ENCODE measurements around the gene RPTOR.
"Not testable (repeated sequence)": the region's sequence is repeated elsewhere in the genome, so short reads cannot be mapped to it uniquely, and the experiment has no call there.

The RPTOR gene

DNA sequence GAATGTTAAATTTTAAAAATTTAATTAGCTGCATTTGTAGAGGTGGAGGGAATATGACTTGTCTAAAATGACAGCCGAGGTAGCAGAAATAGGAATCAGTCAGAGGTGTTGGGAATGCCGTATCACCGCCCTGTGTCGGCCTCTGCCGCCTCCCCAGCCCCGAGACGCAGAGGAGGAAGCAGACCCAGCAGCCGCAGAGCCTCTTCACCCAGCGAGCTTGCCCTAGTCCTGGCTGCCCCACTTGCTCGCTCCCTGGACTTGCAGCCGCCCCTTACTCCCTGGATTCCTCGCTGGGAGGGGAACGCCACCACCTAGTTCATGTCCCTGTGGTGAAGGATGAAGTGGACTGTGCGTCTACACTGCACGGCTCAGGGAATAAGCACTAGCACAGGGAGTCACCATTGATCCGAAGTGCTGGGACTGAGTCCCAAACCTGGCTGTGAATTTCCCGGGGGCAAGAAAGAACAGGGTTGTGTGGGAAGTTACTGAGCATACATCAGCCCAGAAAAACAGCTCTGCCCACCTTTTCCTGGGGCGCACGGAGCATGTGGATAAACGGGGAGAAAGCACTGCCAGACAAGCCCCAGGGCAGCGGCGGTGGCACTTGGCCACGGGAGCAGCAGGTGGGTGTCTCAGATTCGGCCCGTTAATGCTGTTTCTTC, 76.8 kb downstream of the RPTOR start:
- no peak overlapping the region for H3K27ac ChIP-seq (ENCODE audit: low read depth, low read length)
- H3K27me3 ChIP-seq (ENCODE audit: control insufficient read depth, insufficient read depth, low read length): no peaks in the 10 kb centered on the region
- H3K4me3 ChIP-seq (ENCODE audit: low read length): no peak overlapping the region
- H3K4me1 ChIP-seq (ENCODE audit: control insufficient read depth, insufficient read depth, low read length): no peaks in the 10 kb centered on the region
- H3K9ac ChIP-seq (ENCODE audit: low read length): no peak overlapping the region
- H3K36me3 ChIP-seq (ENCODE audit: control insufficient read depth, insufficient read depth, low read length): no peaks in the 10 kb centered on the region

DNA sequence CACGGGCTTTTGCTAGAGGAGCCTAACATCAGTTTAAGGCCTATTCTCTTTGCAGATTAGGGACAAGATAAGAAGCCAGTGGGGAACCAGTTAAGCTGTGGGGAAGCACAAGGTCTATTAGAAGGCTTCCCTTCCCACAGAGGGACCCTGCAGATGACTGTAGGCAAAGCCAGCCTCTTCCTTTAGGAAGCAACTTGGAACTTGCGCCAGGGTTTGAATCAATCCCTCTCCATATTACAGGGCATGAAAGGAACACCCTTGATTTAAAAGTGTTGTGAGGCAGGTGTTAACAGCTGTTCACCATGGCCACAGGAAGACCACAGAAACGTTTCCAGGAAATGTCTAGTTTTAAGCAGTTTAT, 77.3 kb downstream of the RPTOR start:
- no peaks in the 10 kb centered on the region for H3K36me3 ChIP-seq (ENCODE audit: control insufficient read depth, insufficient read depth, low read length)
- H3K27ac ChIP-seq (ENCODE audit: low read depth, low read length): no peak overlapping the region
- H3K4me3 ChIP-seq (ENCODE audit: low read length): no peak overlapping the region
- H3K27me3 ChIP-seq (ENCODE audit: control insufficient read depth, insufficient read depth, low read length): no peaks in the 10 kb centered on the region
- no peak overlapping the region for H3K9ac ChIP-seq (ENCODE audit: low read length)
- no peaks in the 10 kb centered on the region for H3K4me1 ChIP-seq (ENCODE audit: control insufficient read depth, insufficient read depth, low read length)

DNA sequence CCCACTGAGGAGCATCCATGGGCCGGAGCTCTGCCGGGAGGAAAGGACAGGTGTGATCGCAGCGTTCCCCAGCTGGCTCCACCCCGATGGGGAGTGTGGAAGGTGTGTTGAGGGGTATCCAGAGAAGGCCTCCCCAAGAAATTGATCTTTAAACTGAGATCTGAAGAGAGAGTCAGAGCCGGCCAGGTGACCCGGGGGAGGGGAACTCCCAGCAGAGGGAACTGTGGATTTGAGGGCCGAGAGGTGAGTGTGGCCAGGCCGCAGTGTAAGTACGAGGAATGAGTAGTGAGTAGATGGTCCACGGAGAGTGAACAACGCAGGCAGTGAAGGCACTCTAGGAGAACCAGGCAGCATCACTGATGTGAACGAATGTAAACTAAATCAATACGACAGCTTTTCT, 80.2 kb downstream of the RPTOR start:
- H3K36me3 ChIP-seq (ENCODE audit: control insufficient read depth, insufficient read depth, low read length): no peaks in the 10 kb centered on the region
- H3K4me3 ChIP-seq (ENCODE audit: low read length): no peak overlapping the region
- no peak overlapping the region for H3K9ac ChIP-seq (ENCODE audit: low read length)
- H3K27me3 ChIP-seq (ENCODE audit: control insufficient read depth, insufficient read depth, low read length): no peaks in the 10 kb centered on the region
- no peaks in the 10 kb centered on the region for H3K4me1 ChIP-seq (ENCODE audit: control insufficient read depth, insufficient read depth, low read length)
- no peak overlapping the region for H3K27ac ChIP-seq (ENCODE audit: low read depth, low read length)

DNA sequence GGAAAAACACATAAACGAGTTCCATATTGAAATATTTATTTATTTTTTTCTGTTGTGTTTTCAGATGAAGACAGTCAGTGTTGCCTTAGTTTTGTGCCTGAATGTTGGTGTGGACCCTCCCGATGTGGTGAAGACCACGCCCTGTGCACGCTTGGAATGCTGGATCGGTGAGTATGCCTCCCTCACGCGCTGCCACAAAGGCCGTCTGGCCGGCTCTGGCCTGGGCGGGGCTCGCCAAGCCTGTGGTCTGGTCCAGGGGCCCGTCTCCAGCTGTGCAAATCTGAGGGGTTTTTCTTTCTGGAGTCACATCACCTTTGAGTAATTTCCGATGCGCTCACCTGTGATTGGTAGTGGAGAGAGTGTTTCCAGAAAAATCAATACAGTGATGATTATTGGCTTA, 81.0 kb downstream of the RPTOR start:
- no peaks in the 10 kb centered on the region for H3K27me3 ChIP-seq (ENCODE audit: control insufficient read depth, insufficient read depth, low read length)
- no peak overlapping the region for H3K9ac ChIP-seq (ENCODE audit: low read length)
- H3K36me3 ChIP-seq (ENCODE audit: control insufficient read depth, insufficient read depth, low read length): no peaks in the 10 kb centered on the region
- H3K27ac ChIP-seq (ENCODE audit: low read depth, low read length): no peak overlapping the region
- no peaks in the 10 kb centered on the region for H3K4me1 ChIP-seq (ENCODE audit: control insufficient read depth, insufficient read depth, low read length)
- no peak overlapping the region for H3K4me3 ChIP-seq (ENCODE audit: low read length)

DNA sequence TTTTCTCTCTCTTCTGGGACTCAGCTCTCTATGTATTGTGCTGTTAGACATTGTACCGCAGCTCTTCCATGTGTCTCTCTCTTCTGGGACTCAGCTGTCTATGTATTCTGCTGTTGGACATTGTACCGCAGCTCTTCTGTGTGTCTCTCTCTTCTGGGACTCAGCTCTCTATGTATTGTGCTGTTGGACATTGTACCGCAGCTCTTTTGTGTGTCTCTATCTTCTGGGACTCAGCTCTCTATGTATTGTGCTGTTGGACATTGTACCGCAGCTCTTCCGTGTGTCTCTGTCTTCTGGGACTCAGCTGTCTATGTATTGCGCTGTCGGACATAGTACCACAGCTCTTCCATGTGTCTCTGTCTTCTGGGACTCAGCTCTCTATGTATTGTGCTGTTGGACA, 84.2 kb downstream of the RPTOR start:
- not testable (repeated sequence) for H3K9ac ChIP-seq (ENCODE audit: low read length); H3K36me3 ChIP-seq (ENCODE audit: control insufficient read depth, insufficient read depth, low read length); H3K4me1 ChIP-seq (ENCODE audit: control insufficient read depth, insufficient read depth, low read length); H3K27me3 ChIP-seq (ENCODE audit: control insufficient read depth, insufficient read depth, low read length); H3K27ac ChIP-seq (ENCODE audit: low read depth, low read length); H3K4me3 ChIP-seq (ENCODE audit: low read length)

DNA sequence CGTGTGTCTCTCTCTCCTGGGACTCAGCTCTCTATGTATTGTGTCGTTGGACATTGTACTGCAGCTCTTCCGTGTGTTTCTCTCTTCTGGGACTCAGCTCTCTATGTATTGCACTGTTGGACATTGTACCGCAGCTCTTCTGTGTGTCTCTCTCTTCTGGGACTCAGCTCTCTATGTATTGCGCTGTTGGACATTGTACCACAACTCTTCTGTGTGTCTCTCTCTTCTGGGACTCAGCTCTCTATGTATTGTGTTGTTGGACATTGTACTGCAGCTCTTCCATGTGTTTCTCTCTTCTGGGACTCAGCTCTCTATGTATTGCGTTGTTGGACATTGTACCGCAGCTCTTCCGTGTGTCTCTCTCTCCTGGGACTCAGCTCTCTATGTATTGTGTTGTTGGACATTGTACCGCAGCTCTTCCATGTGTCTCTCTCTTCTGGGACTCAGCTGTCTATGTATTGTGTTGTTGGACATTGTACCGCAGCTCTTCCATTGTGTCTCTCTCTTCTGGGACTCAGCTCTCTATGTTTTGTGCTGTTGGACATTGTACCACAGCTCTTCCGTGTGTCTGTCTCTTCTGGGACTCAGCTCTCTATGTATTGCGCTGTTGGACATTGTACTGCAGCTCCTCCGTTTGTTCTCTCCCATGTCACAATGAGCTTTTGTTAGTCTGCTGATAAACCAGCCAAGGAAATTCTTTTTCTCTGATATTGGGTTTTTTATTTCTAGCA, 84.8 kb downstream of the RPTOR start:
- Histone ChIP-seq H3K36me3 (ENCODE audit: control insufficient read depth, insufficient read depth, low read length) (no peaks in the 10 kb centered on the region), H3K4me3 (ENCODE audit: low read length) (no peak overlapping the region), H3K27ac (ENCODE audit: low read depth, low read length) (no peak overlapping the region), H3K4me1 (ENCODE audit: control insufficient read depth, insufficient read depth, low read length) (no peaks in the 10 kb centered on the region), H3K9ac (ENCODE audit: low read length) (no peak overlapping the region), H3K27me3 (ENCODE audit: control insufficient read depth, insufficient read depth, low read length) (no peaks in the 10 kb centered on the region)

DNA sequence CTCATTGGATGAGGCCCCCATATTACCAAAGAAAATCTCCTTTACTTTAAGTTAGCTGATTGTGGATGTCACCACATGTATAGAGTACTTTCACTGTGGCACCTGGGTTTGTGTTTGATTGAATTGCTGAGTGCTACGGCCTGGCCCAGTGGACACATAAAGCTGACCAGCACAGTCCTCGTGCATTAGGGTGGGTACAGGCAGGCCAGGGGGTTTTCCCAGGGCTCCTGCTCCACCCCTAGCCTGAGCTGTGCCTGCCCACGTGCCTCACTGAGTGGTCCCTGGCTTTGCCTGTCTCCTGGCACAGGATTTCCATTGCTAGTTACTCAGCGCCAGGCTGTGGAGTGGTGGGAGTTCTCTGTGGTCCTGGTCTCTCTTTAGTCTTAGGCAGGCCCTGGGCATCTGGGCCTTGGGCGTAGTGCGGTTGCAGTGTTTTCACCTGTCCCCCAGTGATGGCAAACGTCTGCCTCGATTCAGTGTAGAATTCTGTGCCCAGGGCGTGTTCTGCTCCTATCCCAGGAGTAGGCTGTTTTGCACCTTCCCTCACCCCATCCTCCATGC, 86.0 kb downstream of the RPTOR start:
- H3K4me1 ChIP-seq (ENCODE audit: control insufficient read depth, insufficient read depth, low read length): no peaks in the 10 kb centered on the region
- H3K4me3 ChIP-seq (ENCODE audit: low read length): no peak overlapping the region
- no peaks in the 10 kb centered on the region for H3K27me3 ChIP-seq (ENCODE audit: control insufficient read depth, insufficient read depth, low read length)
- H3K9ac ChIP-seq (ENCODE audit: low read length): no peak overlapping the region
- H3K36me3 ChIP-seq (ENCODE audit: control insufficient read depth, insufficient read depth, low read length): no peaks in the 10 kb centered on the region
- H3K27ac ChIP-seq (ENCODE audit: low read depth, low read length): no peak overlapping the region

DNA sequence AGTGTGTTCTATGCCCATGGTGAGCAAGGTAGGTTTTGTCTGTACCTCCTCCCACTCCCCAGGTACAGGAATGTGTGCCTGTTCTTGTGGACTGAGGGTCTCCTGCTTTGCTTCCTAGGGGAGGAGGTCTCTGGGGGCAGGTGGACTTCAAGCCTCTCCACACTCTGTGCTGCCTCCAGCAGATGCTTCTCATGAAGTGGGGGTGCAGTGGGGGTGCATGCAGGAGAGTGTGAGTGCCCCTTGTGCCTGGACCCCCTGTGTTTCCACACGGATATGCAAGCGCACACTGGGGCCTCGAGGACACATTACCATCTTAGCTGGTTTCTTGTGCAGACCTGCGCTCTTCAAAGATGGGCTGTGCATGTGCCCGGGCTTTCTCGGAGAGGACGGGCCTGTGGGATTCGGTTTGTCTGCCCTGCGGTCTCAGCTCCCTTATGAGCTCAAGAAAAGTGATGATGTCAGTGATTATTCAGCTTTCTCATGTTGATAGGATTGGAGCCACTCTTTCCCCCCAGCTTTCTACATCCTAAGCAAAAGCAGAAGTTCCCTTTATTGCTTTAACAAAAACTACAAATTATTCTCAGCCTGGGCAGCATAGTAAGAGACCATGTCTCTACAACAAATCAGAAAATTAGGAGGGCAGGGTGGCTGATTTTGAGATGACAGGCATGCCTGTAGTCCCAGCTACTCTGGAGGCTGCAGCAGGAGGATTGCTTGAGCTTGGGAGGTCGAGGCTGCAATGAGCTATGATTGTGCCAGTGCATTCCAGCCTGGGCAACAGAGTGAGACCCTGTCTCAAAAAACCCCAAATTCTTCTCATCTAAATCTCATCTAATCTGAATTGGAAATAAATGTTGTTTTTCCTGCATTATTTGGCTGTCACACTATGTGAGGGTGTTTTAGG, 86.8 kb downstream of the RPTOR start:
- Histone ChIP-seq H3K27me3 (ENCODE audit: control insufficient read depth, insufficient read depth, low read length) (no peaks in the 10 kb centered on the region), H3K4me1 (ENCODE audit: control insufficient read depth, insufficient read depth, low read length) (no peaks in the 10 kb centered on the region), H3K27ac (ENCODE audit: low read depth, low read length) (no peak overlapping the region), H3K36me3 (ENCODE audit: control insufficient read depth, insufficient read depth, low read length) (no peaks in the 10 kb centered on the region), H3K9ac (ENCODE audit: low read length) (no peak overlapping the region), H3K4me3 (ENCODE audit: low read length) (no peak overlapping the region)

DNA sequence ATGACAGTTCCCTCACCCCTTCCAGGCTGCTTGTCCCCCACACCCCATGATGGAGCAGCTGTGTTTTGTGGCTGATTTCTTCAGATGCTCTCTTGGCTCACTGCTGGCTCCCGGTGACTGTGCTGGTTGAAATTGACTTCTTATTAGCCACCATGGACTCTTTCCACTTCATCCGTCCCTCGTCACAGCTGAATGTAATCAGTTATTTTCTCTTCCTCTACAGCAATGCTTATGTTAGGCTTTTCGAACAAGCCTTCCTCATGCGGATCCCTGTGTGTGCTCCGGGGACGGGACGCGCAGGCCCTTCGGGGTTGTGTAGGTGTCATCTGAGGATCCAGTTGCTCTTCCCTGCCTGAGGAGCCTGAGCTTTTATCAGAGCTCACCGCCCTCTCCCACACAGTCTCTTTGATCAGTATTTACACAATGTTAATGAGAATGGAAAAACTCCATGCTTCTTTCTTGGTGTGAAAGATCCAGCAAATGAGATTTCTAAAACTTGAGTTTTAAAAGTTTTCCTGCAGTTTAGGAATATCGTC, 87.5 kb downstream of the RPTOR start:
- Histone ChIP-seq H3K4me3 (ENCODE audit: low read length) (no peak overlapping the region), H3K4me1 (ENCODE audit: control insufficient read depth, insufficient read depth, low read length) (no peaks in the 10 kb centered on the region), H3K9ac (ENCODE audit: low read length) (no peak overlapping the region), H3K27ac (ENCODE audit: low read depth, low read length) (no peak overlapping the region), H3K27me3 (ENCODE audit: control insufficient read depth, insufficient read depth, low read length) (no peaks in the 10 kb centered on the region), H3K36me3 (ENCODE audit: control insufficient read depth, insufficient read depth, low read length) (no peaks in the 10 kb centered on the region)

DNA sequence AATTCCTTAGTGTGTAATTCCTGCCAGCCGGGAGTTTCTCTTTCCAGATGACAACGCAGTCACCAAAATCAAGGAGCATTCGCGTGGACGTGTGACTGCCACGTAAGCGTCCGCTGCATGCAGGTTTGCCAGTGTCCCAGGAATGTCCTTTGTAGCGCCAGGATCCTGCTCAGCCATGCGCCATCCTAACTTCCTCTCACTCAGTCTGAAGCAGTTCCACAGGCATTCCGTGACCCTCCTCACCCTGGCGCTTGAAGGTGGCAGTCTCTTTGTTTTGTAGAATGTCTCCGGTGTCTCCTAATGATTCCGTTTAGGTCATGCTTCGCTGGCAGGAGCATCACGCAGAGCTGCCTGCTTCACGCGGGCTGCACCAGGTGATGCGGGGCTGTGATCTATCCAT, 88.6 kb downstream of the RPTOR start:
- Histone ChIP-seq H3K4me1 (ENCODE audit: control insufficient read depth, insufficient read depth, low read length) (no peaks in the 10 kb centered on the region), H3K4me3 (ENCODE audit: low read length) (no peak overlapping the region), H3K27ac (ENCODE audit: low read depth, low read length) (no peak overlapping the region), H3K9ac (ENCODE audit: low read length) (no peak overlapping the region), H3K27me3 (ENCODE audit: control insufficient read depth, insufficient read depth, low read length) (no peaks in the 10 kb centered on the region), H3K36me3 (ENCODE audit: control insufficient read depth, insufficient read depth, low read length) (no peaks in the 10 kb centered on the region)

DNA sequence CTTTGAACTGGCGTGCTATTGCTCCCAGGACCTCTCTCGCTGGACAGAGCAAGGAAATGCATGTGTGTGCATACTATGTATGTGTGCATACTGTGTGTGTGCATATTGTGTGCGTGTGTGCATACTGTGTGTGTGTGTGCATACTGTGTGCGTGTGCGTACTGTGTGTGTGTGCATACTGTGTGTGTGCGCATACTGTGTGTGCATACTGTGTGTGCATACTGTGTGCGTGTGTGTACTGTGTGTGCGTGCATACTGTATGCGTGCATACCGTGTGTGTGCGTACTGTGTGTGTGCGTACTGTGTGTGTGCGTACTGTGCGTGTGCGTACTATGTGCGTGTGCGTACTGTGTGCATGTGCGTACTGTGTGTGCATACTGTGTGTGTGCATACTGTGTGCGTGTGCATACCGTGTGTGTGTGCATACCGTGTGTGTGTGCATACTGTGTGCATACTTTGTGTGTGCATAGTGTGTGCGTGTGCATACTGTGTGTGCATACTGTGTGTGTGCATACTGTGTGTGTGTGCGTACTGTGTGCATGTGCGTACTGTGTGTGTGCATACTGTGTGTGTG, 89.4 kb downstream of the RPTOR start:
- H3K4me1 ChIP-seq (ENCODE audit: control insufficient read depth, insufficient read depth, low read length): no peaks in the 10 kb centered on the region
- no peaks in the 10 kb centered on the region for H3K36me3 ChIP-seq (ENCODE audit: control insufficient read depth, insufficient read depth, low read length)
- H3K27me3 ChIP-seq (ENCODE audit: control insufficient read depth, insufficient read depth, low read length): no peaks in the 10 kb centered on the region
- H3K4me3 ChIP-seq (ENCODE audit: low read length): no peak overlapping the region
- H3K27ac ChIP-seq (ENCODE audit: low read depth, low read length): no peak overlapping the region
- no peak overlapping the region for H3K9ac ChIP-seq (ENCODE audit: low read length)

All from rectal smooth muscle tissue (tissue), 1 donor.